RPMI8226 (cell line): ENCODE data around the gene KCMF1.

Source experiments
- DNase-seq: peaks from one replicate; pipeline ENCODE4 v3.0.0-alpha.2; 2015

The KCMF1 gene

GRCh38 chr2:84956334-84957297 is 14.3 kb upstream of the KCMF1 start:
- no peak for DNase-seq

- DNase-seq, result no peak
Measured at GRCh38 chr2:84957771-84958134, 13.2 kb upstream of the KCMF1 start.

- no peak for DNase-seq
Measured at GRCh38 chr2:84958135-84959059, 12.6 kb upstream of the KCMF1 start.

GRCh38 chr2:84959095-84959565 is 11.8 kb upstream of the KCMF1 start:
- DNase-seq, result no peak

GRCh38 chr2:84959566-84960506 is 11.1 kb upstream of the KCMF1 start:
- DNase-seq, result no peak

GRCh38 chr2:84962917-84963316 is 8.0 kb upstream of the KCMF1 start:
- DNase-seq, result no peak

GRCh38 chr2:84963323-84963691 is 7.7 kb upstream of the KCMF1 start:
- DNase-seq, result no peak

- no peak for DNase-seq
Measured at GRCh38 chr2:84963692-84964405, 7.1 kb upstream of the KCMF1 start.

GRCh38 chr2:84964406-84965191 is 6.4 kb upstream of the KCMF1 start:
- DNase-seq, result no peak

GRCh38 chr2:84965192-84965516 is 5.8 kb upstream of the KCMF1 start:
- DNase-seq, result no peak

- no peak for DNase-seq
Measured at GRCh38 chr2:84965827-84966226, 5.1 kb upstream of the KCMF1 start.

- no peak for DNase-seq
Measured at GRCh38 chr2:84966731-84967130, 4.2 kb upstream of the KCMF1 start.

GRCh38 chr2:84969511-84970209 is 1.3 kb upstream of the KCMF1 start:
- DNase-seq, result no peak

GRCh38 chr2:84970210-84970867 is 622 bp upstream of the KCMF1 start:
- no peak for DNase-seq

- peak; percentile 65 for DNase-seq
Measured at GRCh38 chr2:84971510-84972206, 697 bp downstream of the KCMF1 start.

GRCh38 chr2:84972207-84972783 is 1.3 kb downstream of the KCMF1 start:
- DNase-seq, result no peak

GRCh38 chr2:84972932-84973331 is 2.0 kb downstream of the KCMF1 start:
- no peak for DNase-seq

- no peak for DNase-seq
Measured at GRCh38 chr2:84980263-84980983, 9.5 kb downstream of the KCMF1 start.
